ENCODE results near the gene NACC2.

Gene NACC2

GRCh38 chr9:136020206-136020605, 74.9 kb downstream of the NACC2 start:
- no peak for DNase-seq

- no peak for DNase-seq
Measured at GRCh38 chr9:136019681-136020060, 75.4 kb downstream of the NACC2 start.

- DNase-seq, result no peak
Measured at GRCh38 chr9:136019041-136019680, 75.9 kb downstream of the NACC2 start.

- DNase-seq, result no peak
Measured at GRCh38 chr9:136018257-136019031, 76.6 kb downstream of the NACC2 start.

GRCh38 chr9:136017289-136018190, 77.5 kb downstream of the NACC2 start:
- DNase-seq, result no peak

GRCh38 chr9:136016572-136017288, 78.4 kb downstream of the NACC2 start:
- DNase-seq, result no peak

GRCh38 chr9:136015656-136016571, 79.2 kb downstream of the NACC2 start:
- DNase-seq, result no peak

- DNase-seq, result no peak
Measured at GRCh38 chr9:136014924-136015633, 80.0 kb downstream of the NACC2 start.

GRCh38 chr9:136014147-136014923, 80.8 kb downstream of the NACC2 start:
- DNase-seq, result no peak

- DNase-seq, result no peak
Measured at GRCh38 chr9:136013524-136014034, 81.5 kb downstream of the NACC2 start.

- DNase-seq, result no peak
Measured at GRCh38 chr9:136013116-136013515, 82.0 kb downstream of the NACC2 start.

- peak; percentile 85 for DNase-seq
Measured at GRCh38 chr9:136012651-136013050, 82.4 kb downstream of the NACC2 start.

- no peak for DNase-seq
Measured at GRCh38 chr9:136011703-136012496, 83.2 kb downstream of the NACC2 start.

- DNase-seq, result no peak
Measured at GRCh38 chr9:136011376-136011702, 83.8 kb downstream of the NACC2 start.

GRCh38 chr9:136010615-136011361, 84.3 kb downstream of the NACC2 start:
- no peak for DNase-seq

GRCh38 chr9:136010176-136010575, 84.9 kb downstream of the NACC2 start:
- DNase-seq, result no peak

- DNase-seq, result no peak
Measured at GRCh38 chr9:136009516-136009915, 85.6 kb downstream of the NACC2 start.

- no peak for DNase-seq
Measured at GRCh38 chr9:136008693-136008997, 86.4 kb downstream of the NACC2 start.
